HUES48 (cell line): ENCODE measurements around the gene DLG2.

Source experiments
- H3K27ac ChIP-seq: one replicate; pipeline ENCODE4 v1.7.0; 2013; ENCODE audit warnings: low read depth, low read length, inconsistent platforms
- H3K27me3 ChIP-seq: 2 replicates; pipeline ENCODE4 v1.6.1; 2013; ENCODE audit warnings: mild to moderate bottlenecking, low read length; ENCODE audit not compliant: control insufficient read depth, insufficient read depth
- H3K36me3 ChIP-seq: 2 replicates; pipeline ENCODE4 v1.6.1; 2013; ENCODE audit warnings: low read length; ENCODE audit not compliant: control insufficient read depth, insufficient read depth
- H3K4me1 ChIP-seq: 2 replicates; pipeline ENCODE4 v1.6.1; 2013; ENCODE audit warnings: mild to moderate bottlenecking, low read length; ENCODE audit not compliant: control insufficient read depth, insufficient read depth
- H3K4me3 ChIP-seq: 2 replicates; pipeline ENCODE4 v1.5.1; 2013; ENCODE audit warnings: mild to moderate bottlenecking, low read depth, low read length
- H3K9ac ChIP-seq: 2 replicates; pipeline ENCODE4 v1.6.1; 2013; ENCODE audit warnings: mild to moderate bottlenecking, low read depth, low read length, moderate library complexity
- H3K9me3 ChIP-seq: 2 replicates; pipeline ENCODE4 v1.6.1; 2013; ENCODE audit warnings: low read length; ENCODE audit not compliant: control insufficient read depth, insufficient read depth

The DLG2 gene

DNA sequence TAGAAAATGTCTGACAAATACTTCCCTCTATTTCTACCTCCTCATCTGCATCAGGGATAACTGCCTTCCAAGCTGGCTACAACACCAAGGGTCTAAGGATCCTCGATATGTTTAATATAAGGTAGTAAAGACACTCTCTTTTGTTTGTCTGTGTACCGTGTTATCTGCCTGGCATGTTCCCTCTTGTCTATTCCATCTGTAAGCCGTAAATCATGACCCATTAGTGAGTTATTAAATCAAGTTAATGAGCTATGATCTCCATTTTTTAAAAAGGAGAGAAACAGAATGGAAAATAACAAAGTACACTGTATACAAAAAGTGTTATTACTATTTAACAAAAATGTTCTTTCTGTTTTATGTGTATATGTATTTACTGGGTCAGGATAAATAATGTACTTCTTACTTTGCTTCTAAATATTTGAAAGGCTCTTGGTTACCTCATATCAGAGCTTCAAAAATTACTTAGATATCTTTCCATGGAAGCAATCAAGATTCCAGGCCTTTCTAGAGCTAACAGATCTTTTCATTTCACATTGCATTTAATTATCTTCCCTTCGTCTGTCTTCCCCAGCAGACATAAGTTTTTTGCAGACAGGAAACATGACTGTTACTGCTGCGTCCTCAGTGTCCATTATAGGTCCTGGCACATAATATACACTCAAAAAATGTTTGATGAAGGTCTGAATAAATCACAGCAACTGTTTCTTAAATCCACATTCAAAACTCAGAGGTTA, 1998.4 kb downstream of the DLG2 start:
- no peak overlapping the region for H3K27ac ChIP-seq
- no peaks in the 10 kb centered on the region for H3K9me3 ChIP-seq
- no peaks in the 10 kb centered on the region for H3K36me3 ChIP-seq
- no peak overlapping the region for H3K9ac ChIP-seq
- no peaks in the 10 kb centered on the region for H3K27me3 ChIP-seq
- H3K4me1 ChIP-seq, result no peaks in the 10 kb centered on the region
- no peak overlapping the region for H3K4me3 ChIP-seq

DNA sequence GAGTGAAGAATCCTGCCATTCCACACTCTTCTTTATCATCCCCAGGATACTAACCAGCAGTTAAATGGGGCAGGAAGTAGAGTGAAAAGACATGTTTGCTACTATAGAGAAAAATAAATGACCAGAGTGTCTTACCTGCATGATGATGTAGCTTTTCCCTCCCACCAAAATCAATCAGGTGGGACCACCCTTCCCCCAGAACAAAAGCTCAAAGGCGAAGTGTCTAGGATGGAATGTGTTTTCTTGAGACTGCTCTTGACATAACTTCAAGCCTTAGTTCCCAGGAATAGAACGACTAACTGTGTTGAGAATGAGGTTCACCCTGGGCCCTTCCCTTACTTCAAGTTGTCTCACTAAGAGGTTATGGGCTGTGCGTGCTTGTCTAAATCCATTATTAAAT, 2001.8 kb downstream of the DLG2 start:
- H3K4me1 ChIP-seq, result no peaks in the 10 kb centered on the region
- no peak overlapping the region for H3K27ac ChIP-seq
- no peaks in the 10 kb centered on the region for H3K9me3 ChIP-seq
- H3K27me3 ChIP-seq, result no peaks in the 10 kb centered on the region
- H3K9ac ChIP-seq, result no peak overlapping the region
- H3K4me3 ChIP-seq, result no peak overlapping the region
- no peaks in the 10 kb centered on the region for H3K36me3 ChIP-seq

DNA sequence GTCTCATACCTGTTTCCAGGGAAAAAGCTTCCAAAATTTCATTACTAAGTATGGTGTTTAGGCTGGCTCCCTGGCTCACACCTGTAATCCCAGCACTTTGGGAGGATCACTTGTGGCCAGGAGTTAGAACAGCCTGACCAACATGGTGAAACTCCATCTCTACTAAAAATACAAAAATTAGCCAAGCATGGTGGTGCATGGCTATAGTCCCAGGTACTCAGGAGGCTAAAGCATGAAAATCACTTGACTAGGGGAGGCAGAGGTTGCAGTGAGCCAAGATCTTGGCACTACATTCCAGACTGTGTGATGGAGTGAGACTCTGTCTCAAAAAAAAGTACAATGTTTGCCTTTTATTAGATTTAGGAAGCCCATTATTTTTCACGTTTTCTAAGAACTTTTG, 2009.5 kb downstream of the DLG2 start:
- no peaks in the 10 kb centered on the region for H3K36me3 ChIP-seq
- no peak overlapping the region for H3K9ac ChIP-seq
- H3K27me3 ChIP-seq, result no peaks in the 10 kb centered on the region
- no peak overlapping the region for H3K4me3 ChIP-seq
- peaks cover 5% of the 10 kb centered on the region; the same call in 1 of the 2 replicates for H3K4me1 ChIP-seq
- no peaks in the 10 kb centered on the region for H3K9me3 ChIP-seq
- no peak overlapping the region for H3K27ac ChIP-seq

DNA sequence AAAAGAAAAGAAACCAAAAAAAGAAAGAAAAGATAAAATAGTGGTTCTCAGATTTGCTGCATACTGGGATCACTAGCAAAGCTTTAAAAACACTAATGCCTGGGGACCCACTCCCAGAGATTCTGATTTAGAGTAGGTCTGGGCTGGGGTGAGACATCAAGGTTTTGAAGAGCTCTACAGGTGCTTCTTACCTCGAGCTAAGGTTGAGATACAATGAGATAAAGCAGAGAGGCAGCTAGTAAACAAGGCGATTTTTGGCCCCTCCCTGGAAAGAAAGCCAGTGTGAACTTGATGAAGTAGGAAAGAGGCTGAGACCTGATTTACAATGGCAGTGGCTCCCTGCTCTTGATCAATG, 2013.4 kb downstream of the DLG2 start:
- Histone ChIP-seq H3K4me3 (no peak overlapping the region), H3K4me1 (peaks cover 8% of the 10 kb centered on the region; the same call in 1 of the 2 replicates), H3K27me3 (no peaks in the 10 kb centered on the region), H3K27ac (no peak overlapping the region), H3K36me3 (no peaks in the 10 kb centered on the region), H3K9ac (no peak overlapping the region), H3K9me3 (no peaks in the 10 kb centered on the region)

DNA sequence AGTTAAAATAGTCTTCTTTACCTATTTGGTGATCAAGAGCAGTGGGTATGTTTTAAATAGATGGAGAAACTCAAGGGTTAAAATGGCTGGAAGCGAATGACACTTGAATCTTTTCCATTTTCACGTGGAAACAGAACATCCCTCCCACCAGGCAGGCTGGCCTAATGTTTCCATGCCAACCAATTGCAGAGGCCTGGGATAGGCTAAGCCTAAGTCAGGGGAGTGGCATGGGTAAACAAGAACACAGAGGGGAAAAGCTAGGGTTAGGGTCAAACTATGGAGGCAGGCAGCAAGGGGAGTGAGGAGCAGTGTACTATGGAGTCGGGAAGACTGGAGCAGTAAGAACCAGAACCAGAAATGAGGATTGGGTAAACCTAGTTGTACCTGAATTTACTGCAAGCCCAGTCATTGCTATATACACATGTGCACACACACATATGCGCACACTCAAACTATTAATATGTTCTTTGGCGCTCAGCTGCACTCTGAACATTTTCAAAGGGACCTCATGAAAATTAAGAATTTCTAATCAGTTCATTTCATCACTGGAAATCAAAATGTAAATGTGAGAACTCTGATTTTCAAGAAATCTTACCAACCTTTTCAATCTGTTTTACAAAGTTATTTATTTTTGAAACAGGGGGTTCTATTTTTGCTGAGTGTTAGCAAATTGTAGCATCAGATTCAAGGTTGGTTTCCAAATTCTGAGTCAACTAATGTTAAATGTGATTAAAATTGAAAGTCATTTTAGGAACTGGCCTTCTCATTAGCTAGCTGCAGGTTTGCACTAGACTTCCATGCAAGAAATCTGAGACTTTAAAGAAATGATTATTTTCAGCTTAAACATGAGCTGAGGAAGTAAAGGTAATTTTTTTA, 2014.0 kb downstream of the DLG2 start:
- Histone ChIP-seq H3K36me3 (no peaks in the 10 kb centered on the region), H3K27me3 (no peaks in the 10 kb centered on the region), H3K4me1 (peaks cover 8% of the 10 kb centered on the region; the same call in 1 of the 2 replicates), H3K9me3 (no peaks in the 10 kb centered on the region), H3K4me3 (no peak overlapping the region), H3K27ac (no peak overlapping the region), H3K9ac (no peak overlapping the region)

DNA sequence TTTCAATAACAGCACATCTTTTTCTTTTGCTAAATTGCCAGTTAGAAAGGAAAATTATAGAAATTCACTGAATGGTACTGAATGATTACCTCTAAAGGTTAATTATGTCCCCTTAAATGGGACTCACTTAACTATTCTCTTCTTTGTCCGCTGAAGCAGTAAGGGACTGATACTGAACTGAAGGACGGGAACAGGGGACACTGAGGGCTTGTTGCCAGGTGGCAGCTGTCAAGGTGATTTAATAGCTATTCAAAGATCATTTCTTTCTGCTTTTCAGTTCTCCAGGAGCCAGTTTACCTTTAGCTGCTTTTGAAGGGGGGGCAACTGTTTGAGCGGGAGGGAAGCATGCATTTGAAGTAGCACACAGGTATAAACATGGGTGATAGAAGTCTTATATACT, 2015.5 kb downstream of the DLG2 start:
- H3K4me1 ChIP-seq, result peaks cover 8% of the 10 kb centered on the region; the same call in 1 of the 2 replicates

DNA sequence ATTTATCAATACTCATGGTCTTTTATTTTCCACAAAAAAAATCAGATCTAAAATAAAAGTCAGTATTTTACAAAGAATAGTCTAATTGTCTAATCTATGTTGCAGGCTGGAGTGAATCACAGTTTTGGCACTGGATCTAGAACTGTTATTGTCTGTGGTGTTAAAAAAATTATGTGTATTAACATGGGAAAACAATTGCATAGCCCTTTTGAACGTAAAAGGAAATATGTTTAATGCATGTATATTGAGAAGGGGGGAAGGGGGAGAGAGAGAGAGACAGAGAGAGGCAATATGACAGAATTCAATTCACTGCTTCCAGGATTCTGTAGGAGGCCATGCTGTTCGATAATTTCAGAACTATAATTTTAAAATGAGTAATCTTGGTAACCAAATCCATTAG, 2016.1 kb downstream of the DLG2 start:
- Histone ChIP-seq H3K27me3 (no peaks in the 10 kb centered on the region), H3K36me3 (no peaks in the 10 kb centered on the region), H3K27ac (no peak overlapping the region), H3K9ac (no peak overlapping the region), H3K4me3 (no peak overlapping the region), H3K9me3 (no peaks in the 10 kb centered on the region), H3K4me1 (peaks cover 8% of the 10 kb centered on the region; the same call in 1 of the 2 replicates)

More for the DNA sequence above, 2015.5 kb downstream of the DLG2 start:
- Histone ChIP-seq H3K27ac (no peak overlapping the region), H3K36me3 (no peaks in the 10 kb centered on the region), H3K4me3 (no peak overlapping the region), H3K27me3 (no peaks in the 10 kb centered on the region), H3K9me3 (no peaks in the 10 kb centered on the region), H3K9ac (no peak overlapping the region)

DNA sequence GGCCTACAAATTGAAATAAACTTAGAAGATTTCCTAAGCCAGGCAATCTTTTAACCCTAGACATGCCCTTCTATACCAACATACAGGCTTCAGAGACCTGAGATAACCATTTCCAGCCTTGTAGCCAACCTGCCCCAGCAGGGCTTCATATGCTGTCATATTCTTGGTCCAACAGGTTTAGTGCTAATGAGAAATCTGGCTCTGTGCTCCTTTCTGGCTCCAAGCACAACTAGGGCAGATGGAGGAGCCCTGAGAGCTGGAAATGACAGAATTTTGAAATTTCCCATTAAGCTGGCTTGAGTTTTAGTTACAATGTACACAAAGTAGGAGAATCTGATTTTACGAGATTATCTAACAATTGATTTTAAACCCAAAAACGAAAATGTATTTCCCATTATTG, 2018.0 kb downstream of the DLG2 start:
- Histone ChIP-seq H3K9ac (no peak overlapping the region), H3K4me3 (no peak overlapping the region), H3K27ac (no peak overlapping the region), H3K9me3 (no peaks in the 10 kb centered on the region), H3K36me3 (no peaks in the 10 kb centered on the region), H3K4me1 (peaks cover 8% of the 10 kb centered on the region; the same call in 1 of the 2 replicates), H3K27me3 (no peaks in the 10 kb centered on the region)

DNA sequence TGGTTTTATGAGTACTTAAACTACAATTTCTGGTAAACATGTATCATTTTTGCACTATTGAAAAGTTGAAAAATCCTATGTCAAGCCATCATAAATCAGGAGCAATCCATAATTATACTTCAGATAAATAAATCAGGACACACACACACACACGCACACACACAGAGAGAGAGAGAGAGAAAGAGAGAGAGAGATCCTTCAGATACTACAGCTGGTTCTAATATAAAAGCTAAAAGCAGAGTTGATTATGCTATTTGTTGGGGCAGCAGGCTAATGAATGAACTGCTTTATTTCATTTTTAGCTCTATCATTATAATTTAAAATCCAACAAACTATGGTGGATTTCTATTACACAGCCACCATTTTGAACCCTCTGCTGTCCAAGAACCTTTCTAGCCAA, 2018.6 kb downstream of the DLG2 start:
- Histone ChIP-seq H3K27me3 (no peaks in the 10 kb centered on the region), H3K4me3 (no peak overlapping the region), H3K36me3 (no peaks in the 10 kb centered on the region), H3K9me3 (no peaks in the 10 kb centered on the region), H3K27ac (no peak overlapping the region), H3K9ac (no peak overlapping the region), H3K4me1 (peaks cover 8% of the 10 kb centered on the region; the same call in 1 of the 2 replicates)

DNA sequence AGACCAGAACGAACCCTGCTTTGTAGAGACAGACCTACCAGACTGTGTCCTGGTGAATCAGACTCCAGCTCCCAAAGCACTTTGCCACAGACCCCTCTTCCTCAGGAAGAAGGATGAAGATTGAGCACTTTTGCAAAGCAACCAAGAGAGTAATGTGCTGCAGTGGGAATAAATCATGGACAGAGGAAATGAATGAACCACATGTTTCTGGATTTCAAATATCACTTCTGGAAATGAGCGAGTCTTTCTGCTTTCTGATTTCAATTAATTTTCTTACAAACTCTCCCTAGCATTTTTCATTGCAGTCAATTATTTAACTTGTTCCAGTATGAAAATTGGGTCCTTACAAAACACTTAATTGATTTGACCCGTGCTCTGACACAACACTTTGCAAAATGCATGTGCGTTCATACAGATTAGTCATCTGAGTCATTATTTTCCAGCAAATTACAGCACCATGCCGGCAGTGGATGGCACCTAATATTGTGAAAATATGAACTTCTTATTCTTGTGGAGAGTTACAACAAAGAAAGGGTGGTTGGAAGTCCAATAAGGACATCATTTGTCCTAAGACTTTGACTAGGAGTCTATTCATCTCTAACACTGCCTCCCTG, 2025.1 kb downstream of the DLG2 start:
- no peaks in the 10 kb centered on the region for H3K27me3 ChIP-seq
- no peaks in the 10 kb centered on the region for H3K36me3 ChIP-seq
- H3K4me3 ChIP-seq, result no peak overlapping the region
- H3K4me1 ChIP-seq, result no peaks in the 10 kb centered on the region
- no peaks in the 10 kb centered on the region for H3K9me3 ChIP-seq
- no peak overlapping the region for H3K27ac ChIP-seq
- no peak overlapping the region for H3K9ac ChIP-seq
